Ascending aorta (tissue), 2 donors: Measurements from ENCODE around the gene ELOVL3. TPM values are rescaled to one million over a fixed set of nuclear protein-coding genes. Genes with fewer than 3 reads are reported as not detected.

Source experiments
- DNase-seq, 2 donors: peaks; one replicate each; pipeline ENCODE4 v3.0.0-alpha.2; 2019; ENCODE audit warnings: low spot score in 2 of 2
- H3K27ac ChIP-seq, 2 donors: fragments of 200-600 bp; sonication (generic); one replicate each; pipeline ENCODE4 v1.5.1; 2016 to 2017; ENCODE audit warnings: mild to moderate bottlenecking in 1 of 2
- H3K27me3 ChIP-seq: fragments of 200-600 bp; sonication (generic); one replicate; pipeline ENCODE4 v1.5.1; 2017
- H3K36me3 ChIP-seq, 2 donors: fragments of 200-600 bp; sonication (generic); one replicate each; pipeline ENCODE4 v1.5.1; 2016
- H3K4me1 ChIP-seq, 2 donors: fragments of 200-600 bp; sonication (generic); one replicate each; pipeline ENCODE4 v1.5.1; 2016 to 2017; ENCODE audit warnings: mild to moderate bottlenecking in 1 of 2
- H3K4me3 ChIP-seq, 2 donors: fragments of 200-600 bp; sonication (generic); one replicate each; pipeline ENCODE4 v1.5.1; 2016 to 2017; ENCODE audit warnings: mild to moderate bottlenecking in 1 of 2
- H3K9me3 ChIP-seq, 2 donors: fragments of 200-600 bp; sonication (generic); one replicate each; pipeline ENCODE4 v1.5.1; 2016
- CTCF ChIP-seq, 3 experiments: fragments of 200-600 bp in 2 of 3; fragments of 450-650 bp in 1 of 3; sonication (generic) in 2 of 3; IDR thresholded peaks; one replicate each; pipeline ENCODE4 v1.5.1; 2016 to 2019; ENCODE audit warnings: antibody characterized with exemption in 3 of 3, mild to moderate bottlenecking in 1 of 3, moderate library complexity in 1 of 3
- intact Hi-C: fragments of 100-400 bp; cut with DNase I; formaldehyde crosslinking; loops from one replicate; pipeline ENCODE4 v1.15.1; 2023
- total RNA-seq: library from RNA; depleted of rRNA; stranded (reverse); fragments of >200 nt; gene quantifications from one replicate; pipeline ENCODE4 v1.1.0, GENCODE V29; 2016

Gene ELOVL3
- total RNA-seq, 1 donor from 2014 or later: not detected

GRCh38 chr10:102268375-102268888 lies 42.3 kb downstream of the ELOVL3 start:
- no peak for TF ChIP-seq CTCF (IDR thresholded peaks at IDR 0.05)
- Histone ChIP-seq H3K27me3 (no peaks in the 10 kb centered on the region), H3K36me3 (no peaks in the 10 kb centered on the region), H3K9me3 (no peaks in the 10 kb centered on the region), H3K4me3 (no peak overlapping the region), H3K27ac (peak overlapping the region in 1 of 2 donors; percentile 10), H3K4me1 (peaks cover 0 to 28% of the 10 kb centered on the region in 2 donors)
- intact Hi-C loops: no loop called here
- no peak for DNase-seq

GRCh38 chr10:102269017-102269416 lies 42.9 kb downstream of the ELOVL3 start:
- Histone ChIP-seq H3K9me3 (no peaks in the 10 kb centered on the region), H3K36me3 (no peaks in the 10 kb centered on the region), H3K27me3 (no peaks in the 10 kb centered on the region), H3K4me3 (no peak overlapping the region), H3K4me1 (peaks cover 0 to 24% of the 10 kb centered on the region in 2 donors), H3K27ac (no peak overlapping the region)
- no peak for TF ChIP-seq CTCF (IDR thresholded peaks at IDR 0.05)
- intact Hi-C loops: no loop called here
- DNase-seq: no peak

GRCh38 chr10:102274062-102274461 lies 48.0 kb downstream of the ELOVL3 start:
- Histone ChIP-seq H3K27me3 (no peaks in the 10 kb centered on the region), H3K4me3 (no peak overlapping the region), H3K9me3 (no peaks in the 10 kb centered on the region), H3K27ac (no peak overlapping the region), H3K4me1 (peaks cover 0 to 3% of the 10 kb centered on the region in 2 donors), H3K36me3 (no peaks in the 10 kb centered on the region)
- intact Hi-C loops: no loop called here
- TF ChIP-seq CTCF (IDR thresholded peaks at IDR 0.05): no peak
- DNase-seq: no peak

- no peak for TF ChIP-seq CTCF (IDR thresholded peaks at IDR 0.05)
- Histone ChIP-seq H3K4me3 (no peak overlapping the region), H3K9me3 (no peaks in the 10 kb centered on the region), H3K27me3 (no peaks in the 10 kb centered on the region), H3K27ac (no peak overlapping the region), H3K36me3 (no peaks in the 10 kb centered on the region), H3K4me1 (peaks cover 0 to 6% of the 10 kb centered on the region in 2 donors)
- intact Hi-C loops: no loop called here
- DNase-seq: no peak
Observed at GRCh38 chr10:102275343-102275742, 49.2 kb downstream of the ELOVL3 start.

GRCh38 chr10:102279104-102279503 lies 53.0 kb downstream of the ELOVL3 start:
- TF ChIP-seq CTCF (IDR thresholded peaks at IDR 0.05): no peak
- no peak overlapping the region for H3K27ac ChIP-seq
- H3K9me3 ChIP-seq: no peaks in the 10 kb centered on the region
- no peak overlapping the region for H3K4me3 ChIP-seq
- no peak for DNase-seq
- peaks cover 0 to 16% of the 10 kb centered on the region in 2 donors for H3K4me1 ChIP-seq
- intact Hi-C loops: no loop called here
- no peaks in the 10 kb centered on the region for H3K36me3 ChIP-seq
- H3K27me3 ChIP-seq: no peaks in the 10 kb centered on the region

Other genes starting within 250 kb of the ELOVL3 start
- 4.5 TPM for gene ARMH3, start 170.1 kb upstream of the ELOVL3 start, total RNA-seq
- 39.9 TPM for gene HPS6, start 160.9 kb upstream of the ELOVL3 start, total RNA-seq
- 29.8 TPM for gene LDB1, start 105.9 kb upstream of the ELOVL3 start, total RNA-seq
- 30.7 TPM for gene PPRC1, start 93.3 kb upstream of the ELOVL3 start, total RNA-seq
- 33.3 TPM for gene NOLC1, start 73.9 kb upstream of the ELOVL3 start, total RNA-seq
- gene PITX3, start 15.2 kb downstream of the ELOVL3 start, total RNA-seq: not detected
- gene GBF1, start 19.2 kb downstream of the ELOVL3 start, total RNA-seq: 56.0 TPM
- gene NFKB2, start 169.4 kb downstream of the ELOVL3 start, total RNA-seq: 89.2 TPM
- not detected for gene PSD, start 192.5 kb downstream of the ELOVL3 start, total RNA-seq
- gene FBXL15, start 194.5 kb downstream of the ELOVL3 start, total RNA-seq: 16.5 TPM
- 45.1 TPM for gene CUEDC2, start 206.3 kb downstream of the ELOVL3 start, total RNA-seq
- gene C10orf95, start 225.2 kb downstream of the ELOVL3 start, total RNA-seq: not detected